Trophoblast cell (in vitro differentiated cells and primary cell): Measurements from ENCODE around the gene DRAM1.

Experiments
- DNase-seq, 2 donors: peaks; one replicate each; pipeline ENCODE4 v3.0.0-alpha.2; 2016
- H2AFZ ChIP-seq: 2 replicates; pipeline ENCODE4 v1.6.1; 2013; ENCODE audit warnings: low read length, moderate library complexity, mild to moderate bottlenecking; ENCODE audit not compliant: insufficient read depth, poor library complexity
- H2AK5ac ChIP-seq: 2 replicates; pipeline ENCODE4 v1.6.1; 2013; ENCODE audit warnings: mild to moderate bottlenecking, low read length
- H2BK120ac ChIP-seq: 2 replicates; pipeline ENCODE4 v1.6.1; 2013; ENCODE audit warnings: low read length, mild to moderate bottlenecking, moderate library complexity; ENCODE audit not compliant: insufficient read depth, poor library complexity
- H2BK12ac ChIP-seq: 2 replicates; pipeline ENCODE4 v1.6.1; 2013; ENCODE audit warnings: mild to moderate bottlenecking, low read length, moderate library complexity
- H2BK5ac ChIP-seq: 2 replicates; pipeline ENCODE4 v1.6.1; 2013; ENCODE audit warnings: low read length, low read depth, moderate library complexity, mild to moderate bottlenecking; ENCODE audit not compliant: poor library complexity
- H3K14ac ChIP-seq: 2 replicates; pipeline ENCODE4 v1.6.1; 2013; ENCODE audit warnings: mild to moderate bottlenecking, low read length
- H3K18ac ChIP-seq: 2 replicates; pipeline ENCODE4 v1.6.1; 2013; ENCODE audit warnings: mild to moderate bottlenecking, low read length
- H3K23ac ChIP-seq: 2 replicates; pipeline ENCODE4 v1.6.1; 2013; ENCODE audit warnings: low read length
- H3K27ac ChIP-seq: 2 replicates; pipeline ENCODE4 v1.5.1; 2013; ENCODE audit warnings: low read depth, mild to moderate bottlenecking, inconsistent platforms, low read length, moderate library complexity
- H3K27me3 ChIP-seq: 2 replicates; pipeline ENCODE4 v1.6.1; 2013; ENCODE audit warnings: inconsistent platforms, mild to moderate bottlenecking, low read length, moderate library complexity; ENCODE audit not compliant: insufficient read depth
- H3K36me3 ChIP-seq, 2 experiments: 1 replicate in 1 of 2; 2 replicates in 1 of 2; pipeline ENCODE4 v1.6.1; 2013; ENCODE audit warnings: low read length in 2 of 2, mild to moderate bottlenecking in 2 of 2, moderate library complexity in 1 of 2; ENCODE audit not compliant: insufficient read depth in 2 of 2, control insufficient read depth in 1 of 2
- H3K4ac ChIP-seq: 2 replicates; pipeline ENCODE4 v1.6.1; 2013; ENCODE audit warnings: low read depth, mild to moderate bottlenecking, low read length, moderate library complexity
- H3K4me1 ChIP-seq, 2 experiments: 1 replicate in 1 of 2; 2 replicates in 1 of 2; pipeline ENCODE4 v1.6.1; 2013; ENCODE audit warnings: low read length in 2 of 2, mild to moderate bottlenecking in 2 of 2, moderate library complexity in 1 of 2; ENCODE audit not compliant: insufficient read depth in 2 of 2, control insufficient read depth in 1 of 2
- H3K4me2 ChIP-seq: 2 replicates; pipeline ENCODE4 v1.6.1; 2013; ENCODE audit warnings: inconsistent platforms, mild to moderate bottlenecking, low read length, moderate library complexity
- H3K4me3 ChIP-seq: 2 replicates; pipeline ENCODE4 v1.5.1; 2013; ENCODE audit warnings: mild to moderate bottlenecking, low read depth, low read length, inconsistent platforms
- H3K79me1 ChIP-seq: one replicate; pipeline ENCODE4 v1.6.1; 2013; ENCODE audit warnings: low read length
- H3K79me2 ChIP-seq: 2 replicates; pipeline ENCODE4 v1.6.1; 2013; ENCODE audit warnings: low read length, mild to moderate bottlenecking; ENCODE audit not compliant: control insufficient read depth, insufficient read depth, poor library complexity
- H3K9ac ChIP-seq: 2 replicates; pipeline ENCODE4 v1.6.1; 2013; ENCODE audit warnings: mild to moderate bottlenecking, low read length
- H3K9me3 ChIP-seq: 2 replicates; pipeline ENCODE4 v1.6.1; 2013; ENCODE audit warnings: low read depth, mild to moderate bottlenecking, control low read depth, inconsistent platforms, low read length; ENCODE audit not compliant: insufficient read depth
- H4K12ac ChIP-seq: 2 replicates; pipeline ENCODE4 v1.6.1; 2013; ENCODE audit warnings: low read depth, mild to moderate bottlenecking, low read length, moderate library complexity
- H4K8ac ChIP-seq: 2 replicates; pipeline ENCODE4 v1.6.1; 2013; ENCODE audit warnings: low read depth, mild to moderate bottlenecking, low read length, moderate library complexity
- H4K91ac ChIP-seq: one replicate; pipeline ENCODE4 v1.6.1; 2013; ENCODE audit warnings: low read depth, mild to moderate bottlenecking, low read length, moderate library complexity
- WGBS: extraction: QIAGEN DNeasy Blood & Tissue Kit; methylation state at CpG from one replicate; pipeline ENCODE4 v1.1.7; 2013; ENCODE audit warnings: missing lambda C conversion rate; ENCODE audit not compliant: insufficient read length, insufficient coverage; ENCODE audit errors: extremely low coverage; 5-methylcytosine and 5-hydroxymethylcytosine counted together

The DRAM1 gene

GRCh38 chr12:101906226-101906625 lies 28.8 kb downstream of the DRAM1 start:
- Histone ChIP-seq H3K9me3 (no peaks in the 10 kb centered on the region), H3K4ac (no peak overlapping the region), H3K4me3 (no peak overlapping the region), H2BK12ac (no peak overlapping the region), H3K27ac (no peak overlapping the region), H4K8ac (no peak overlapping the region), H2AK5ac (no peak overlapping the region), H2BK5ac (no peak overlapping the region), H3K36me3 (peaks cover 0 to under 1% of the 10 kb centered on the region in 2 experiments), H2AFZ (no peak overlapping the region), H3K79me2 (peaks cover 2% of the 10 kb centered on the region), H3K23ac (no peak overlapping the region), H4K12ac (no peak overlapping the region), H3K4me1 (peaks cover 10 to 11% of the 10 kb centered on the region in 2 experiments), H3K27me3 (no peaks in the 10 kb centered on the region), H2BK120ac (no peak overlapping the region), H4K91ac (no peak overlapping the region), H3K9ac (no peak overlapping the region), H3K18ac (no peak overlapping the region), H3K4me2 (no peak overlapping the region), H3K14ac (no peak overlapping the region), H3K79me1 (peaks cover 7% of the 10 kb centered on the region)
- WGBS: no CpG with 5 or more reads among the region's 2 CpGs
- no peak for DNase-seq

- Histone ChIP-seq H3K4me3 (no peak overlapping the region), H2AK5ac (peak overlapping the region; percentile 91), H3K4ac (no peak overlapping the region), H3K4me1 (peaks cover 10 to 11% of the 10 kb centered on the region in 2 experiments), H2BK12ac (no peak overlapping the region), H3K79me2 (peaks cover 2% of the 10 kb centered on the region), H3K14ac (peak overlapping the region; percentile 7), H3K79me1 (peaks cover 7% of the 10 kb centered on the region), H2BK120ac (peak overlapping the region; percentile 72), H4K12ac (peak overlapping the region; percentile 68), H2BK5ac (no peak overlapping the region), H4K91ac (no peak overlapping the region), H3K23ac (no peak overlapping the region), H3K9me3 (no peaks in the 10 kb centered on the region), H4K8ac (peak overlapping the region; percentile 75), H3K18ac (peak overlapping the region; percentile 17), H3K36me3 (peaks cover 0 to 1% of the 10 kb centered on the region in 2 experiments), H3K4me2 (no peak overlapping the region), H3K27ac (peak overlapping the region; percentile 57), H3K9ac (no peak overlapping the region), H3K27me3 (no peaks in the 10 kb centered on the region), H2AFZ (no peak overlapping the region)
- no CpG with 5 or more reads among the region's 3 CpGs for WGBS
- DNase-seq: no peak
These were observed 31.0 kb downstream of the DRAM1 start for GRCh38 chr12:101908395-101908794.

GRCh38 chr12:101909646-101910045 lies 32.3 kb downstream of the DRAM1 start:
- no peak overlapping the region for H2BK12ac ChIP-seq
- H3K27me3 ChIP-seq: no peaks in the 10 kb centered on the region
- H3K36me3 ChIP-seq: peaks cover 0 to 1% of the 10 kb centered on the region in 2 experiments
- H3K9me3 ChIP-seq: no peaks in the 10 kb centered on the region
- DNase-seq: peak in 1 of 2 donors; percentile 24
- H3K4ac ChIP-seq: no peak overlapping the region
- no peak overlapping the region for H4K12ac ChIP-seq
- no peak overlapping the region for H4K91ac ChIP-seq
- H3K79me2 ChIP-seq: peaks cover 2% of the 10 kb centered on the region
- H2BK120ac ChIP-seq: no peak overlapping the region
- no peak overlapping the region for H3K14ac ChIP-seq
- no peak overlapping the region for H3K4me2 ChIP-seq
- H3K4me1 ChIP-seq: peaks cover 10 to 11% of the 10 kb centered on the region in 2 experiments
- H4K8ac ChIP-seq: no peak overlapping the region
- no peak overlapping the region for H2AFZ ChIP-seq
- no peak overlapping the region for H2BK5ac ChIP-seq
- WGBS: no CpG with 5 or more reads among the region's 7 CpGs
- no peak overlapping the region for H3K18ac ChIP-seq
- H3K4me3 ChIP-seq: no peak overlapping the region
- H3K23ac ChIP-seq: no peak overlapping the region
- H2AK5ac ChIP-seq: no peak overlapping the region
- no peak overlapping the region for H3K9ac ChIP-seq
- peaks cover 7% of the 10 kb centered on the region for H3K79me1 ChIP-seq
- H3K27ac ChIP-seq: no peak overlapping the region

- WGBS: 100% methylated on average over 1 of the region's 5 CpGs
- Histone ChIP-seq H3K36me3 (peaks cover 0 to 4% of the 10 kb centered on the region in 2 experiments), H3K18ac (no peak overlapping the region), H2BK12ac (no peak overlapping the region), H3K9ac (no peak overlapping the region), H4K91ac (no peak overlapping the region), H3K4me1 (no peaks in the 10 kb centered on the region), H3K9me3 (no peaks in the 10 kb centered on the region), H3K4me2 (no peak overlapping the region), H4K12ac (no peak overlapping the region), H3K23ac (no peak overlapping the region), H2AK5ac (no peak overlapping the region), H3K79me1 (no peaks in the 10 kb centered on the region), H4K8ac (no peak overlapping the region), H3K4ac (no peak overlapping the region), H2BK120ac (no peak overlapping the region), H3K27ac (no peak overlapping the region), H2BK5ac (no peak overlapping the region), H2AFZ (no peak overlapping the region), H3K14ac (no peak overlapping the region), H3K4me3 (no peak overlapping the region), H3K79me2 (no peaks in the 10 kb centered on the region), H3K27me3 (no peaks in the 10 kb centered on the region)
- no peak for DNase-seq
These were observed 38.5 kb downstream of the DRAM1 start for GRCh38 chr12:101915841-101916240.
